DMS 273 (cell line): ENCODE measurements around the gene NEUROD2.
A peak's percentile ranks its signal among the peaks of the same experiment; 100 is the strongest.

Source experiments
- DNase-seq: peaks from one replicate; lab custom pipeline; 2025; ENCODE audit not compliant: unreplicated experiment; lab: John Stamatoyannopoulos, UW

The NEUROD2 gene

DNA sequence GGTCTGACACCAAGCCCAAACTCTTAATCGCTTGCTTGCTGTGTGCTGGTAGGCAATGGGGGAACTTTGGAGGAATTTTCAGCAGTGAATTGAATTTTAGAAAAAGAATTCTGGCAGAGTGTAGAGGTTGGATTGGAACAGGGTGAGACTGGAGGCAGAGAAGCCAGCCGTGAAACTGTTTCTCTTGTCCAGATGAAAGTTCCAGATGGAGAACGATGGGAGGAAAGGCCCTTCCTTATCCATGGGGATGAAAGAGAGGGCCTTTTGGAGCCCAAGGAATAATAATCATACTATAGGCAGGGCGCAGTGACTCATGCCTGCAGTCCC is 26.0 kb downstream of the NEUROD2 start:
- DNase-seq, result no peak

DNA sequence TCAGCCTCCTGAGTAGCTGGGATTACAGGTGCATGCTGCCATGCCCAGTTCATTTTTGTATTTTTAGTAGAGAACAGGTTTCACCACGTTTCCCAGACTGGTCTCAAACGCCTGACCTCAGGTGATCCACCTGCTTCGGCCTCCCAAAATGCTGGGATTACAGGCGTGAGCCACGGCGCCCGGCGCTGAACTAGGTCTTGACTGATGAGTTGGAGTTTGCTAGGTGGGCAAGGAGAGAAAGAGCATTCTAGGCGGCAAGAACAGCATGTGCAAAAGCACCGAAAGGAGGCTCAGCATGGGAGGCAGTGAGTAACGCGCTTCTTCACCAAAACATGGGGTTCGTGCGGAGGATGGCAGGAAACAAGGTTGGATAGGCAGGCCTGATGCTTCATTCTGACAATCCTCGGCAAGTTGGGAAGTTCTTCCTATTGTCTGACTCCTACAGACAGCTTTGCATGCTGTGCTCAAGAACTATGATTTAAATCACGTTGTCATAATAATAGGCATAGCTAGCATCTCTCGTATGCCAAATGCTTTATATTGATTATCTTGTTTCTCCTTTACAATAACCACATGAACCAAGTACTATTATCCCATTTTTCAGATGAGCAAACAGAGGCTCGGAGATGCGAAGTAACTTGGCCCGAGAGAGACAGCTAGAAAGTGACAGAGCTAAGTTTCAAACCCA is 26.5 kb downstream of the NEUROD2 start:
- no peak for DNase-seq

DNA sequence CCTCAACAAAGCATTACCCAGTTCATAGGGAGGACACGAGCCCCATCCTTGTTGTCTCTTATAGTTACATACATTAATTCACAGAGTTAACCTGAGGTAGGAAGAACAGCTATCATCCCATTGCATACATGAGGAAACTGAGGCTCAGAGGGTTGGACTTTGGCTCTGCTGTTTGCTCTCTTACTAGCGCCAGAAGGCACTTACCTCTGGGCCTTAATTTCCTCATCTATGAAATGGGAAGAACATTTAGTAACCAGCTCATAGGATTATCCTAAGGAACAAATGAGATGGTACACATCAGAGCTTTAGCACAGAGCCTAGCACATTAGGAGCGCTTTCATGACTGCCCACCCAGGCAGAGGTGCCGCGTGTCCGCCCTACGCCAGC is 27.6 kb downstream of the NEUROD2 start:
- DNase-seq, result no peak

DNA sequence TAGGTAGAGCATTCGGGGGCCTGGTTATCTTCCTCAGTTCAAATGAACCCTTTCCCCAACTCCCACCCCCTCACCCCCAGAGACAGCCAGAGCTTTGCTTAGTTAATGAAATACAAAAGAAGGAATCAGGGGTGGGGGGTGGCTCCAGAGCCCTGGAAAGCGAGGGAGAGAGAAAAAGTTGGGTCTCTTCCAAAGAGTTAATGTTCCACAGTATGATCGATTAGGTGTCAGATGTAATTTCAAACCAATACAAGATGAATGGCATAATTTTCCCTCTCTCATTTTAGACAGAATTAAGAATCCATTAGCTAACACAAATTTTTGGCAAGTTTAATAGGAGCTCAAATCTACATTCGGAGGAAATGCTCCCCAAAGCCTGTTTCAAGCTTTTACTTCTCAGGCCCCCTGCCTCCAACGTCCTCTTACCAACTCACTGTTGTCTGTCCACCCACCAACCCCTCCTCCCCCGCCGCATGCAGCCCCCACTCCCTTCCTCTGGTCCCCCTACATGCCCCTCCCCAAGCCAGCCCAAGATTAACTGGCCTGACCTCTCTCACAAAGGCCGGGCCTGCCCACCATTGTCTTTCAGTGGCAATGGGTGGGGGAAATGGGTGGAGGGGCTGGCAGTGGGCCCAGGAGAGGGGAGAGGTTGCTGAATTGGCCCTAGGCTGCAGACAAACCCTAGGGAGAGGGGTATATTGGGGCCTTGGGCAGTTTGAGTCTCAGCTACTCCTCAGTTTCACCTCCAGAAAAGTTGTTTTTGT is 28.2 kb downstream of the NEUROD2 start:
- DNase-seq, result no peak

DNA sequence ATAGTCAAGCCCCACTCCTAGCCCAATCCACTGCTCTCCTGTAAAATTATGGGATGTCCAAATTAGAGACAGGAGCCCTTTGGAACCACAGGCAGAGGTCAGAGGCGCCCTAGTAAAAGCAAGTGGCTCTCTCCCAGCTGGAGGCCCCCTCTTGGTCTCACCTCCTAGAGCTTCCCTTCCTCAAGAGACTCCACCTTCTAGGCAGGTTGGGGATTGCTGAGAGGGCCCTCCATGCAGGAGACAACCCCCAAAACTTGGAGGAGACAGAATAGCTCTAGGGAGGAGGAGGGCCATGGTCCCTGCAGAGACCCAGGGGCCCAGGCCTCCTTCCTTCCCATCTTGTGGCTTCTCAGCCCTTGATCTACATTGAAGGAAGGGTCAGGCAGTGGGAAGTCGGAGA is 29.4 kb downstream of the NEUROD2 start:
- DNase-seq, result no peak

DNA sequence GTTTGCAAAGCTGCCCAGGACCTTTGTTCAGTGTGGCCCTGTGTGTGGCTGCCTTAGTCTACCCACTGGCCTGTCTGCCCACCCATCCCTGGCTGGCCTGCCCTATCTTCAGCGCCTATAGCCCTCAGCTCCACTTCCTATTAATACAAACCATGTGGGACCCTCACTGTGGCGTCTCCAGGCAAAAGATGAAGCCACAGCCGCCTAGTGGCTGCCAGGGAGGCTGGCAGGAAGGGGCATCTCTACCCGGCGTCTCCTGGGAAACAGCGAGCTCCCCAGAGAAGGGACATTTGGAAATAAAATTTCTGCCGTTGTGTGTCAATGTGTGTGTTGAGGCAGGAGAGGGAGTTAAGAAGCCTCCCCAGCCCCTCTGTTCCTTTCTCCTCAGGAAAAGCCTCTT is 31.5 kb downstream of the NEUROD2 start:
- DNase-seq, result peak; percentile 86

DNA sequence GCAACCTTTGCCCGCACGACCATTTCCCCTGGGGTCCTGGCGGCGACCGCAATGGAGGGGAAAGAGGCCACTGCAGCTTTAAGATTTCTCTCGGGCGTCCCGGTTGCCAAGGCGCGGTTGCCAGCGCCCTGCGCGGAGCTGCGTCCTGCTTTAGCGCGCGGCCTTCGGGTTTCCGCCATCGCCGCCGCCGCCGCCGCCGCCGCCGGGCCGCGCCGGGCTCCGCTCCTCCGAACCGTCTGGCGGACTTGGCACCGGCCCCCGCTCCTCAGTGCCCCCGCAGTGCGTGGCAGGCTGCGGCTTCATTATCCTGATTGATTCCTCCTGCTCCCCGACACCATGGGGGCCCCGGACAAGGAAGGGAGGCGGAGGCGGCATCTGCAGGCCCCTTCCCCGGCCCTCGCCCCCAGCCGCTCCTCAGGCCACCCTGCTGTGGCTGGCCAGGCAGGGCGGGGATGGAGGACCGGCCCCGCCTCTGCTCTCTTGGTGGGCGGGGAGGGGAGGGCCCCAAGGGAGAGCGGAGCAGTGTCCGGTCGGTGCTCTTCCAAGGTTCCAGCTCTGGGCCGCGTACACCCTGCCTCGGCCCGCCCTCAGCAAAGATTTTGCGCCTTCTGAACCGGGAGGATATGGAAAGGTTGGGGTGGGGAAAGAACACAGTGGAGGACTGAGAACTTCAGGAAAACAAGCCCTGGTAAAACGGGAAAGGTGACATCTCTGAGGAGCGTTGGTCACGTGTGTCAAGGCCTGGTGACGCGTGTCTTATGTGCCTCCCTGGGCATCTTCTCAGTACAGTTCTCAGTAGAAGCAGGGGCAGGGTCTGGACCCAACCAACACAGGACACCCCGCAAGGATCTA is 34.0 kb downstream of the NEUROD2 start:
- peak; percentile 92 for DNase-seq

DNA sequence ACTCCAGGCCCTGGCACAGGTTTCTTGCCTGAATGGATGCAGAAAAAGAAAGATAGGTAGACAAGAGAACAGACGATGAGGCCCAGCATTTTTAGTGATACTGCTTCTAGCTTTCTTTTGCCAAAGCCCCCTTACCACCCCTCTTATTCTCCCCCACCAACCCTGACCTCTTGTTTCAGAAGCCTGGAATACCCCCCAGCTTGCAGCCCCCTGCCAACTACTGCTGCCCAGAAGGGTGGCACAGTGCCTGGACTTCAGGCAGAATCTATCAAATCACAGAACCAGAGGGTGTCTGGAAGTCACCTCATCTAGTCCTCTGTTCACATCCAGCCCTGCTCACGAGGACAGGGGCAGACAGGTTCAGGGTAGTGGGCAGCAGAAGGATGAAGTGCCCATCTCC is 35.6 kb downstream of the NEUROD2 start:
- no peak for DNase-seq

DNA sequence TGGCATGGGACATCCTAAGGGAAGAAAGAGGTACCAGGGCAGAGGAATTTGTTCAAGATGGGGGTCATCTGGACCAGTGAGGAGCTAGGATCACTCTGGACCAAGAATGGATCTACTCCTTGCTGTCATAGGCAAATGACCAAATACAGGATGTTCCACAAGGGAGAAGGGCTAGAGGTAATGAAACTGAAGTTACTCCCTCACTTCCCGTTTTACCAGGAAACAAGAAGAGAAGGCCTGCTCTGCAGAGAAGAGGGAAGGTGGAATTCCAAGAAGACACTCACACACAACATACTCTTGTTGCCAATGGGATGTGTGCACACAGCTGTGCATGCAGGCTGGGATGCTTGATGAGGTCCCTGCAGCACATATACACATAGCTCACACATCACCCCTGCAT is 38.6 kb downstream of the NEUROD2 start:
- DNase-seq, result no peak

DNA sequence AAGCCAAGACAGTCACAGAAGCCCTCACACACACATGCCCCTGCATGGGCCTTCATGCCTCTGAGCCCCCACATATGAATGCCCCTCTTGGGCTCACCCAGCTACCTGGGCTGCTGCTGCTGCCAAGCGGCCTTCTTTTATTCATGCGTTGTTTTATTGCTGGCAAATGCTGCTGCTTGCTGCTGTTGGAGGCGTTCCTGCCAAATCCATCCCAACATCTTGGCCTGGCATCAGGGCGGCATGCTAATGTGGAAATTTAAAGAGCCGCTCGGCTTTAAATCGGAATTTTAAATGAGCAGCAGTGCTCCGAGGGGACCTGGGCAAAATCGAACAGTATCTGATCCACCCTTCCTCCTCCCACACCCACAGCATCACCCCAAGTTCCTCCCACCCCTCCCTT is 39.0 kb downstream of the NEUROD2 start:
- DNase-seq, result peak; percentile 80

DNA sequence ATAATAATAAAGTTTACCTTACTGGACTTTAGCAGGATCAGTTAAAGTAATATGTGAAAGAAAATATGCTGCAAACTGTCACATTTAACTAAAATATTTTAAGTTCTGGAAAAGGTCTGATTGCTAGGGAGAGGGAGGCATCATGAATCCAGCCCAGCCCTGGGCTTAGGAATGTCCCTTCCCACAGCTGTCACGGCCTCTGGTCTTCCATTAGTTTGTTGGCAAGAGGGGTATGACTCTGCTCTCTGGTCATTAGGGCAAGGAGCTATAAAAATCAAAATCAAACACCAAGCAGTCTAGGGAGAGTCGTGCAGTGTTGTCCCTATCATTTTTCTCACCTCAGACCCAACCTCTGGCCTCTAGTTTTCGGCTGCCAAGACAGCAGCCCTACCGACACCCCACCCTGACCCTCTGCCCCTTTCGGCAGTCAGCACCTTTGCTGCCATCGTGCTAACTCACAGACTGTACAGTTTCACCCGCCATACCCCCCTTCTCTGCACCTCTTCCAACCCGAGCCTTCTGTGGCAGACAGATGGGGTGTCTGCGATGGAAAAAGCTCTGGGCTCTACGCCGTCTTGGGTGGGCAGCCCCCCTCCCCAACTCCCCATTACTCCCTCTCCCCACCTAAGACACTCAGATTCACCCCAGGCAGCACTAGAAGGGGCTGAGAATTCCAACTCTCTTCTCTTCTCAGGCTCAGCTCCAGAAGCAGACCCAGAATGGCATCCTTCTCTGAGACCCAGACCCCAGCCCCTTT is 41.4 kb downstream of the NEUROD2 start:
- DNase-seq, result no peak

DNA sequence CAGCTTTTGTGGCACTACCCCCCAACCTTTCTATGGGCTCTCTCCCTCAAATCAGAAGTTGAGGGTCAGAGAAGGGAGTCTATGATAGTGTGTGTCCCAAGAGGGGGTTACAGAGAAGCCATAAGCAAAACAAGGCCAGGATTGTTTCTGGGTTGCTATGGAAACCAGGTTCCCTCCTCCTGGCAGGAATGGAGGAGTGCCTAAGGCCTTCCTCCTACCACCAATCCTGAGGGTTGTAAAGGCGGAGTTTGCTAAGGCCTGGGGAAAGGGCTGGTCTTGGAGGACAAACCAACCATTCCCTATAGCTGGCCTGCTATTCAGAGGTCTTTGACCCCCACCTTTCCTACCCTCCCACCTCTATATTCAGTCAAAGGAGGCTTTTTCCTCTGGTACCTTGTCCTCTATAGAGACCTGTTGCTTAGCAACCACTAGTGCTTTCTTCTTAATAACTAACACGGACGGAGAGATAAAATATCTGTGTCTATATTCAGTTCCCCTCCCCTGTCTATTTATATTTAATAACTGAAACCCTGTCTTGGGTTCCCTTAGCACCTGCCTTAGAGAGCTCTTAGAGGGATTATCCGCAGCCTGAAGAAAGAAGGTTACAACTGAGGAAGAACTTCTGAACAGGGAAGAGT is 43.4 kb downstream of the NEUROD2 start:
- DNase-seq, result peak; percentile 86

DNA sequence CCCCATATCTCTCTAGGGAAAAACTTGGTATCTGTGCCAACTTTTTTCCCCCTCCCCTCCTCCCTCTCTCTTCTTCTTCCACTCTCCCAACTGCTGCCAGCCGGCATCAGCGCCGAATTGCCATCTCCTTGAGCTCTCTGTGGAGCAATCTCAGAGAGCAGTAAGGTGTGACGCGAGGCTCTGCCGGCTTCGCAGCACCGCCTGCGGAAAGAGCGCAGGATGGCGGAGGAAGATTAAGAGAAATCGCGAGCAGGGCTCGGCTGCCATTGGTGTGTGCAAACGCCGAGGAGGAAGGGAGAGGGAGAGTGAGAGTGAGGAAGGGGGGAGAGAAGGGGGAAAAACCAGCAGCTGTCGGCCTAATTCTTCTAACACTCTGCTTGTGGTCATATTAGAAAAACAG is 44.2 kb downstream of the NEUROD2 start:
- DNase-seq, result peak; percentile 91

DNA sequence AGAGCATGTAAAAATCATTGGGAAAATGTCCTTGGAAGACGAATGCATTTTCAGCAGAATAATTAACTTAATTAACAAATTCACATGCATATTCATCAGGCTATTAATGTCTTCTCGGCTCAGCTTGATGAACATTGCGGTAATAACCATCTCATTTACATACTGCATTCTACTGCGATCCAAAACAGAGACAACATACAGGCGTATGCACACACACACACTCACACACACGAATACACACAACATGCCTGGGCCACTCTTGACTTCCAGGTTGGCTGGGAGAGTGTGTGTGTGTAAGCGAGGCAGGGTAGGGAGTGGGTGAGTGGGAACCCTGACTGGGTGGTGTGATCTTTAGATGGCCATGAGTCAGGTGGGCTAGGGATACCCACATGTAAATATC is 44.7 kb downstream of the NEUROD2 start:
- DNase-seq, result peak; percentile 60

DNA sequence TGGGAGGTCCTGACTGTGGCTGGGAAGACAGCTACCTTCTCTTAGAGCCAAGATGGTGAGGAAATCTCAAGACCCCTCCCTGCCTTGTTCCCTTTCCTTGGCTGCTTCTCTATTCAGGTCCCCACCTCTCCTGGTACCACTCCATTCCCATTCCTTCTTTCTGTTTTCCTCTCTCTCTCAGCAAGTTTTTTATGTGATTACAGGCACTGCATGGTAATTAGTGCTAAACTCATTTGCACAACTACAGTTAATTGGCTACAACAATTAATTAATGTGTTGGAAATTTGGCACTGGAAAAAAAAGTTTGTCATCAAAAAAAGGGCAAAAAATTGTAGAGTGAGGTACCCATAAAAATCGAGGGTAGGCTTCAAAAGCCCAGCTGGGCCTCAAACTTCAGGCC is 45.3 kb downstream of the NEUROD2 start:
- no peak for DNase-seq

DNA sequence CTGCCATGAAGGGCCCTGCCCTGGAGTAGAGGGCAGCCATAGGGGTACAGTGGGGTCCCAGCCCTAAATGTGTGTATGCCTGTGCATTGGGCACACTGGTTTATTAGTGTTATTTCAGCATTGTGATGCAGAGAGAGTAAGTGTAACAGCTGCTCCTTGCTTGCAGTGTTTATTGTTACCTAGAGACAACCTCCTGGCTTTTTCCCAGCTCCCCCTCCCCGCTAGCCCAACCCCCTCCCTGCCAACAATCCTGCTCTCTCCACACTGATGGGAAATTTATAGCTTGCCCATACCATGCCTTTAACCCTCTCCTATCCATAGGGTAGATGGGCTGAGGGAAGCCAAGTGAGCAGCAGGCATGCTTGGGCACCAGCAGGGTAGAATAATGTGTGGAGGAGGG is 51.3 kb downstream of the NEUROD2 start:
- DNase-seq, result peak; percentile 71

DNA sequence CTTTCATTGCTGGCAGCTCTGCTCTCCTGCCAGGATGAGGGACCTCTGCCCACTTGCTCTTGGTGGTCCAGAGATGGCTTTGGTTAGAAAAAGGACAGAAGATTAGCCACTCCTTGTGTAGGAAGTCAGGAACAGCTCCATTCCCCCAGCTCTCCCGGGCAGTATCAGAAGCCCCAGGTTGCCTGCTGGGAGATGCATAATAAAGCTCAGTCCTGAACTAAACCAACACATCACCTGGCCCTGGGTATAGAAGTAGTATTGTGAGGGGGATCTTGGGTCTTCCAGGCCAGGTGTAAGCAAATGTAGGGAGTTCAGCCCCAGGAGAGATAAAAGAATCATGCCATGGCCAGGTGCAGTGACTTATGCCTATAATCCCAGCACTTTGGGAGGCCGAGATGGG is 52.4 kb downstream of the NEUROD2 start:
- DNase-seq, result no peak
